ENCODE measurements around the gene FAM168A. TPM values are rescaled to one million over a fixed set of nuclear protein-coding genes. Genes with fewer than 3 reads are reported as not detected.

Gene FAM168A
- total RNA-seq, 2 experiments from 2014 or later: 10.1 to 23.7 TPM

GRCh38 chr11:73431396-73431795, 166.5 kb downstream of the FAM168A start:
- intact Hi-C loops (cut with micrococcal nuclease; ENCODE audit: unreplicated experiment): no loop called here
- Histone ChIP-seq H3K4me1 (ENCODE audit: insufficient read depth, low read length, poor library complexity, severe bottlenecking) (no peaks in the 10 kb centered on the region), H3K9me3 (ENCODE audit: low read length) (no peaks in the 10 kb centered on the region), H2AFZ (ENCODE audit: low read length) (no peak overlapping the region), H3K4me3 (ENCODE audit: low read depth, low read length, poor library complexity, severe bottlenecking) (no peak overlapping the region), H3K36me3 (ENCODE audit: insufficient read depth, low read length) (no peaks in the 10 kb centered on the region), H4K20me1 (ENCODE audit: insufficient read depth, low read length) (no peaks in the 10 kb centered on the region), H3K79me2 (ENCODE audit: insufficient read depth, low read depth, low read length) (no peaks in the 10 kb centered on the region), H3K4me2 (ENCODE audit: low read length) (no peak overlapping the region), H3K9me2 (ENCODE audit: insufficient read depth, low read length) (no peaks in the 10 kb centered on the region), H3K27ac (ENCODE audit: low read depth, low read length, poor library complexity, severe bottlenecking) (no peak overlapping the region)
- no peak for DNase-seq (ENCODE audit: low spot score)
- TF ChIP-seq EZH2phosphoT487 (IDR thresholded peaks at IDR 0.05; ENCODE audit: borderline replicate concordance, low read depth, low read length) (no peak), CTCF (conservative IDR thresholded peaks at IDR 0.05; ENCODE audit: low read length) (no peak)
- ChIA-PET CTCF (ENCODE audit: unreplicated experiment) (no interaction called here), POLR2A (interaction anchor here (0.7 kb wide), 1 partner anchor 25 kb away, joined by 4 read pairs; no protein-coding TSS in a partner anchor)
- no TSS peak for BruUV-seq (replicated peaks)

- Histone ChIP-seq H4K20me1 (ENCODE audit: insufficient read depth, low read length) (no peaks in the 10 kb centered on the region), H3K9me3 (ENCODE audit: low read length) (no peaks in the 10 kb centered on the region), H3K4me3 (ENCODE audit: low read depth, low read length, poor library complexity, severe bottlenecking) (no peak overlapping the region), H3K4me2 (ENCODE audit: low read length) (no peak overlapping the region), H3K9me2 (ENCODE audit: insufficient read depth, low read length) (no peaks in the 10 kb centered on the region), H3K36me3 (ENCODE audit: insufficient read depth, low read length) (no peaks in the 10 kb centered on the region), H2AFZ (ENCODE audit: low read length) (no peak overlapping the region), H3K79me2 (ENCODE audit: insufficient read depth, low read depth, low read length) (no peaks in the 10 kb centered on the region), H3K27ac (ENCODE audit: low read depth, low read length, poor library complexity, severe bottlenecking) (no peak overlapping the region), H3K4me1 (ENCODE audit: insufficient read depth, low read length, poor library complexity, severe bottlenecking) (no peaks in the 10 kb centered on the region)
- TF ChIP-seq CTCF (conservative IDR thresholded peaks at IDR 0.05; ENCODE audit: low read length): no peak
- CTCF ChIA-PET (ENCODE audit: unreplicated experiment): no interaction called here
- intact Hi-C loops (cut with micrococcal nuclease; ENCODE audit: unreplicated experiment): no loop called here
- POLR2A ChIA-PET: interaction anchor here (0.7 kb wide), 1 partner anchor 127 kb away, joined by 3 read pairs; no protein-coding TSS in a partner anchor
- BruUV-seq (replicated peaks): no TSS peak
- DNase-seq (ENCODE audit: low spot score): no peak
Observed at GRCh38 chr11:73430326-73430725, 167.6 kb downstream of the FAM168A start.

- Histone ChIP-seq H3K9me2 (ENCODE audit: insufficient read depth, low read length) (no peaks in the 10 kb centered on the region), H4K20me1 (ENCODE audit: insufficient read depth, low read length) (no peaks in the 10 kb centered on the region), H3K36me3 (ENCODE audit: insufficient read depth, low read length) (no peaks in the 10 kb centered on the region), H3K4me2 (ENCODE audit: low read length) (no peak overlapping the region), H2AFZ (ENCODE audit: low read length) (no peak overlapping the region), H3K4me1 (ENCODE audit: insufficient read depth, low read length, poor library complexity, severe bottlenecking) (no peaks in the 10 kb centered on the region), H3K27ac (ENCODE audit: low read depth, low read length, poor library complexity, severe bottlenecking) (no peak overlapping the region), H3K79me2 (ENCODE audit: insufficient read depth, low read depth, low read length) (no peaks in the 10 kb centered on the region), H3K9me3 (ENCODE audit: low read length) (no peaks in the 10 kb centered on the region), H3K4me3 (ENCODE audit: low read depth, low read length, poor library complexity, severe bottlenecking) (no peak overlapping the region)
- DNase-seq (ENCODE audit: low spot score): no peak
- CTCF ChIA-PET (ENCODE audit: unreplicated experiment): interaction anchor here (0.6 kb wide), 1 partner anchor 215 kb away, joined by 3 read pairs; no protein-coding TSS in a partner anchor
- TF ChIP-seq EZH2phosphoT487 (IDR thresholded peaks at IDR 0.05; ENCODE audit: borderline replicate concordance, low read depth, low read length) (no peak), CTCF (conservative IDR thresholded peaks at IDR 0.05; ENCODE audit: low read length) (no peak)
- POLR2A ChIA-PET: interaction anchor here (0.9 kb wide), 1 partner anchor 30 kb away, joined by 4 read pairs; no protein-coding TSS in a partner anchor
- intact Hi-C loops (cut with micrococcal nuclease; ENCODE audit: unreplicated experiment): no loop called here
- no TSS peak for BruUV-seq (replicated peaks)
Observed at GRCh38 chr11:73429121-73429750, 168.7 kb downstream of the FAM168A start.
